HCEC 1CT (cell line): ENCODE measurements around the gene NUDT21.
"Not testable (repeated sequence)": the region's sequence is repeated elsewhere in the genome, so short reads cannot be mapped to it uniquely, and the experiment has no call there.

ENCODE experiments used
- DNase-seq: peaks from one replicate; pipeline ENCODE4 v3.0.0-alpha.2; 2017

The NUDT21 gene

GRCh38 chr16:56450986-56451752, at the start of gene NUDT21, which contains the start of gene OGFOD1:
Gene NUDT21, minus strand, starts transcription at chr16:56451332. Its CDS starts 130 bp downstream, at chr16:56451202.
Gene OGFOD1, plus strand, starts transcription at chr16:56451554. Its CDS starts 59 bp downstream, at chr16:56451613.
- peak; percentile 99 for DNase-seq

- DNase-seq = no peak
These were observed 42.7 kb upstream of the NUDT21 start for GRCh38 chr16:56493815-56494214.

DNA sequence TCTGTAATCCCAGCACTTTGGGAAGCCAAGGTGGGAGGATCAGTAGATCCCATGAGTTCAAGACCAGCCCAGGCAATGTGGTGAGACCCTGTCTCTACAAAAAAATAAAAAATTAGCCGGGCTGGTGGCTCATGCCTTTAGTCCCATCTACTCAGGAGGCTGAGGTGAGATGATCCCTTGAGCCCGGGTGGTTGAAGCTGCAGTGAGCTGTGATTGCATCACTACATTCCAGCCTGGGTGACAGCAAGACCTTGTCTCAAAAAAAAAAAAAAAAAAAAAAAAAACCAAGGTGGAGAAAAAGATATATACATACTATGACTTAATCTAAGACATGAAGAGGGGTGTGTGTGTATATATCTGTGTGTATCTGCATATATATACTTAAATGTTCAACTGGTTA, 42.0 kb upstream of the NUDT21 start:
- DNase-seq = no peak

GRCh38 chr16:56491657-56492261, 40.6 kb upstream of the NUDT21 start:
- no peak for DNase-seq

DNA sequence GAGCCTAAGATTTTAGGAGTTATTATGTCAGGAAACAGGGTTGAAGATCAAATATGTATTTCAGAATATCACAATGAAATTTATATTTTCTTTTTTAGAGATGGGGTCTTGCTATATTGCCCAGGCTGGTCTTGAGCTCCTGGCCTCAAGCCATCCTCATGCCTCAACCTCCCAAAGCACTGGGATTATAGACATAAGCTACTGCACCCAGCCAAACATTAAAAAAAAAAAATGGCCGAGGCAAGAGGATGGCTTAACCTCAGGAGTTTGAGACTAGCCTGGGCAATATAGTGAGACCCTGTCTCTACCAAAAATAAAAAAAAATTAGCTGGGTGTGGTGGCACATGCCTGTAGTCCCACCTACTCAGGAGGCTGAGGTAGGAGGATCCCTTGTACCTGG, 37.7 kb upstream of the NUDT21 start:
- DNase-seq = not testable (repeated sequence)

DNA sequence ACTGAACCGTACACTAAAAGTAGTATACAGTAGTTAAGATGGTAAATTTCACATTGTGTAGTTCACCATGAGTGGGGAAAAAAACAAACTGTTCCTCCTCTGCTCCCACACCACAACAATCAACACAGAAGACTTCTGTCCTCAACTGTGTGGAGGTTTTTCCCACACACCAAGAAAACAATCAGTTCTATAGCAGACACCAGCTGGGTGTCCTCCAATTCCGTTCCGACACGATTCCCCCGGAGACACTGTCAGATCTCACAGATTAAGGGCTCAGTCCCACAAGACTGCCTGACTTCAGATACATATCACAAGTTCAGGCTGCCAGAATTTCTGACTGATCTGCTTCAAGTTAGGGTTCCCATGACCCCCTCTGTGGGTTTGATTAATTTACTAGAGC, 36.9 kb upstream of the NUDT21 start:
- DNase-seq = no peak

DNA sequence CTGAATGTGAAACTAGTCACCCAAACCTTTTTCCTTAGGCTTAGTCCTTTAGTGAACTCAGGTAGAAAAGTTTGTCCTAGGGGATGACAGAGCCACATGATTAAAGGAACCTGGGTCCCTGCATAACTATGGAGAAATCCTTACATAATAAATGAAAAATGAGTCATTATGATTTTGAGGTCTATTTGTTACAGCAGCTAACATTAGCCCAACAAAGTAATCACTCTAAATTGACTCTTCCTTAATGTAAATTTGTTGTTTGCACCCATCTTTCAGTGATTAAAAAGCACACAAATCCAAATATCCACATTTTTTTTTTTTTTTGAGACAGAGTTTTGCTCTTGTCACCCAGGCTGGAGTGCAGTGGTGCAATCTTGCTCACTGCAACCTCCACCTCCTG, 32.3 kb upstream of the NUDT21 start:
- no peak for DNase-seq

DNA sequence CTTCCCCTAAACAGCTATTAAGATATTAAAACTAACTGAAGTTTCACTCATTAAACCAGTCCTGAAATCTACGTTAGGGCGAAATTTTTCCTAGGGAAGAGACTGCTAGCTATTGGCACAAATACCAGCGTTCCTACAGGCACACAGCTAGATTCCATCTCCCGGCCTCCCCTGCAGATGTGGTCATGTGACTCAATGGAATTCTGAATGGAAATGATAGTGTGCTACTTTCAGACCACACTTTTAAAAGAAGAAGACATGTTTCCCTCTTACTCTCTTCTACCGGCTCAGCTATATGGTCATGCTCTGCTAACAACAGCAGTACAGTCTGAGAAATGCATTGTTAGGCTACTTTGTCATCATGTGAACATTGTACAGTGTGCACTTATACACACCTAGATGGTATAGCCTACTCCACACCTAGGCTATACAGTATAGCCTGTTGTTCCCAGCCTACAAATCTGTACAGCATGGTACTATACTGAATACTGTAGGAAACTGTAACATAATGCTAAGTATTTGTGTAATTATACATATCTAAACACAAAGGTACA, 31.6 kb upstream of the NUDT21 start:
- DNase-seq = no peak

GRCh38 chr16:56481468-56482122, 30.5 kb upstream of the NUDT21 start:
- DNase-seq = peak; percentile 10

DNA sequence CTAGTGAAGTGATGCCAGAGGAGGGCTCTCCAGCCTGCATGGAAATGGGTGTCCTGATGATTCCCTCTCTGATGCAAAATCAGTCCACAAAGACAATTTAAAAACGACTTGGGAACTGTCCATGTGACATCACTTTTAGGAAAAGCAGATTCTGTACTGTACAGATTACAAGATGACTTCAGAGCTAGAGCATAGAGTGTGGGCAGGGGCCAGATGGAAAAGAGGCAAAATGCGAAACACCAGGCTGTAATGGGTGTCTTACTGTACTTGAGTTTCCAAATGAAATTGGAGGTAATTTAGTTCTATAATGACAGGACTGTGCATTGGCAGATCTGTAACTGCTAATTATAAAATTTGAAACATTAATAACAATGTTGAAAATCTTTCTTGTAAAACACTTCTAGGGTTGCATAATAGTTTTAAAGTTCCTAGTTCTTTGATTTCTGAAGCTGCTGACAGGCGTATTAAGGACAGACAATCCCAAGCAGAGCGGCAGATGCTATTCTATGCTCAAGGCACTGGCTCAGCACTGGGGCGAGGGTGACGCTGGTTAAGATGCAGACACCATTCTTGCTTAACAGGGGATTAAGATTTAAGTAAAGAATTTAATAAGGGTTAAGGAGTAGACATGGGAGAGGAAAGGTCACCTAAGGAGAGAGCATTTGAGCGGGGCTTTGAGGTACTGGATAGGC, 29.8 kb upstream of the NUDT21 start:
- no peak for DNase-seq

GRCh38 chr16:56479469-56479868, 28.3 kb upstream of the NUDT21 start:
- DNase-seq = no peak

- no peak for DNase-seq
These were observed 27.3 kb upstream of the NUDT21 start for GRCh38 chr16:56478281-56479049.

DNA sequence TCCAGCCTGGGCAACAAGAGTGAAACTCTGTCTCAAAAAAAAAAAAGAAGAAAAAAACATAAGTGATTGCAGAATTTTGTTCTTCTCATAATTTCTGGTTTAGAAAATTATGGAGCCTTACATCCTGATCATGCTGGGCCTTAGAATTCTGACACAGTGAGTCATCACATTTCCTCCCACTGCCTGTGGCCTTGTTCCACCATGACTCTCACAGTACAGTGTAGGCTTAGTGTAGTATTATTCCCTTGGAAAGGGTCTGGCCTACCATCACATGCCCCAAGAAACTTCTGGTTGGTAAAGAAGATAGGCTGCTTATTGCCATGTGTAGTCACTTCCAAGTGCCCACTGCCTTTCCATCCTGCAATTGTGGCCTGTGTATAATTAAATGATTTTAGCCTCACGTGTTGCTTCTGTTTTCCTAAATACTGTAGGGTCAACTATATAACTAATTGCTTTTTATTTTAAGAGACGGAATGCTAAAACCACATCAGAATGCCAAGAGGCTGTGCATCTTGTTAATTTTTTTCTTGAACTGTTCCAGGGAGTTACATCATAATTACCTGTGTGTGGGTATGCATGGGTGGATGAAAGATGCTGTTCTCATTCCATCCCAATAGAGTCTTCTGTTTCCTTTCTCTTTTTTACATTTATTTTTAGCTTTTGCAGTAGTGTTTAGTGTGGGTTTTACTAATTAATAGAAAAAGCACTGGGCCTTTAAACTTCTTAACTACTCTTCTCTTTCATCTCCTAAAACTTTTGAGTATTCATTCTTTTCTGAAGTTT, 26.2 kb upstream of the NUDT21 start:
- peak; percentile 85 for DNase-seq

DNA sequence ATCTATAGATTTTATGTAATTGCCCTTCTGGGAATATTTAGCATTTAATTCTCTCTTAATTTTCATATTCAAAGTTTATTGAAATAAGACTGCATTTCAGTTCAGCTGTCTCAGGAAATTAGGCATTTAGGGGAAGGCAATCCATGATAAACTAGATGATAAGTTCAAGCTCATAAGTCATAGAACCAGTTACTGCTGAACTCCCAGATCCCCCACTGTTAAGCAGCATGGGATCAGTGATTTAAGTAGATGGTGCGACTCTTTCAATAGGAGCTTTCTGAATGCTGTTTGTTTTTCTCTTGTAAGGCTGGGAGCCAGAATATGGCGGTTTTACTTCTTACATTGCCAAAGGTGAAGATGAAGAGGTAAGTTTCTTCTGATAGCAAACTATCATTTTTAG, 24.1 kb upstream of the NUDT21 start:
- no peak for DNase-seq

- DNase-seq = no peak
These were observed 19.5 kb upstream of the NUDT21 start for GRCh38 chr16:56470666-56471065.

DNA sequence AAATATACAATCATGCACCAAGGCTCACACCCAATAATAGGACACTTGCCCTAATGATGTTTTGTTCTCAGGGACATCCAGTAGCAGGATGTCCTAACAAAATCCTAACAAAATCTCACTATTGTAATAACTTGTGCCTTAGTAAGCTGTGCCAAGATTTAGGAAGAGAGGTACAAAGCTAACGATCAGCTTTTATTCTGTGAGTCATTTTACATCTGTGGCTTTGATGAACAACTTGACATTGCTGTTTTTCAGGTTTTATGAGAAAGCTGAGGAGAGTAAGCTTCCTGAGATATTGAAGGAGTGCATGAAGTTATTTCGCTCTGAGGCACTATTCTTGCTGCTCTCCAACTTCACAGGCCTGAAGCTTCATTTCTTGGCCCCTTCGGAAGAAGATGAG, 19.1 kb upstream of the NUDT21 start:
- no peak for DNase-seq

DNA sequence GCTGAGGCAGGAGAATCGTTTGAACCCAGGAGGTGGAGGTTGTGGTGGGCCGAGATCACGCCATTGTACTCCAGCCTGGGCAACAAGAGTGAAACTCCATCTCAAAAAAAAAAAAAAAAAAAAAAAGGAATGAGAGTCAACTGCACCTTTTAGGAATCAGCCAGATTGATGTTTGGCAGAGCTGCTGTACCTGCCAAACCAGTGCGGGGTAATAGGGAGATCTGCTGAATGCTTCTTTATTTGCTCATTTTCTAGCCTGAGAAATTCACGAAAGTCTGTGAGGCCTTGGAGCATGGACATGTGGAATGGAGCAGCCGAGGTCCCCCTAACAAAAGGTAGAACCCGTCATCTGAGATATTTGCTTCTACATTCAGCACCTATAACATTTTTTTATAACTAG, 18.6 kb upstream of the NUDT21 start:
- no peak for DNase-seq

DNA sequence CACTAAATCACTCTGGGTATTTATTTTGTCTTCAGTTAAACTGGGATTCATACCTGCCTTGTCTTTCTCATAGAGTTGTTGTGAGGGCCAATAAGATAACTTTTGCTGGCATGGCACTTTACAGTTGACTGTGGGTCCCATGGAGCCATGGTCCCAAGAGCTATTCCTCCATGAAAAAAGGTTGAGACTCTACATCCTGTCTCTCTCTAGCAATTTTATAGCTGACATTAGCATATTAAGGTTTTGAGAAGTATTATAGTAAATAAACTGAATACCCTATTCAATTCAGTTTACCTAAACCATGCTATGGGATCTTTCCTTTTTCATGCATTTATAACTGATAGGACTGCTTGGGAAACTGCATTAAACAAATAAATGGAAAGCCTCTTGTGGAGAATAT, 17.7 kb upstream of the NUDT21 start:
- DNase-seq = no peak

GRCh38 chr16:56466344-56466743, 15.2 kb upstream of the NUDT21 start:
- no peak for DNase-seq

DNA sequence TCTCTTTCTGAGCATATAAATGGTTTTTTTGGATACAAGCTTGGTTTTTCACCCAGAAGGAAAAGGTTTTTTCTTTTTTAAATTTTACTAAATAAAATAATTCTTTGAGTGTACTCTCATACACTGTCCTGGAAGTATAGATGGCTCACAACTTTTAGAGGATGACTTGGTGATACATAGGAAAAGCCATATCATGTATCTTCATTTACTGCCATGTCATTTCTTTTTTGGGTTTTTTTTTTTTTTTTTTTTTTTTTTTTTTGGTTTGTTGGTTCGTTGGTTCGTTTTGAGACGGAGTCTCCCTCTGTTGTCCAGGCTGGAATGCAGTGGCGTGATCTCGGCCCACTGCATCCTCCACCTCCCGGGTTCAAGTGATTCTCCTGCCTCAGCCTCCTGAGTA, 12.0 kb upstream of the NUDT21 start:
- DNase-seq = no peak

GRCh38 chr16:56462064-56462796, 11.1 kb upstream of the NUDT21 start:
- DNase-seq = no peak
